ENCODE measurements around the gene PPP4C. TPM values are rescaled to one million over a fixed set of nuclear protein-coding genes. Genes with fewer than 3 reads are reported as not detected.
A peak's percentile ranks its signal among the peaks of the same experiment; 100 is the strongest.
"Not testable (repeated sequence)": the region's sequence is repeated elsewhere in the genome, so short reads cannot be mapped to it uniquely, and the experiment has no call there.

The PPP4C gene
- total RNA-seq, 1 donor from 2014 or later = 154 TPM

DNA sequence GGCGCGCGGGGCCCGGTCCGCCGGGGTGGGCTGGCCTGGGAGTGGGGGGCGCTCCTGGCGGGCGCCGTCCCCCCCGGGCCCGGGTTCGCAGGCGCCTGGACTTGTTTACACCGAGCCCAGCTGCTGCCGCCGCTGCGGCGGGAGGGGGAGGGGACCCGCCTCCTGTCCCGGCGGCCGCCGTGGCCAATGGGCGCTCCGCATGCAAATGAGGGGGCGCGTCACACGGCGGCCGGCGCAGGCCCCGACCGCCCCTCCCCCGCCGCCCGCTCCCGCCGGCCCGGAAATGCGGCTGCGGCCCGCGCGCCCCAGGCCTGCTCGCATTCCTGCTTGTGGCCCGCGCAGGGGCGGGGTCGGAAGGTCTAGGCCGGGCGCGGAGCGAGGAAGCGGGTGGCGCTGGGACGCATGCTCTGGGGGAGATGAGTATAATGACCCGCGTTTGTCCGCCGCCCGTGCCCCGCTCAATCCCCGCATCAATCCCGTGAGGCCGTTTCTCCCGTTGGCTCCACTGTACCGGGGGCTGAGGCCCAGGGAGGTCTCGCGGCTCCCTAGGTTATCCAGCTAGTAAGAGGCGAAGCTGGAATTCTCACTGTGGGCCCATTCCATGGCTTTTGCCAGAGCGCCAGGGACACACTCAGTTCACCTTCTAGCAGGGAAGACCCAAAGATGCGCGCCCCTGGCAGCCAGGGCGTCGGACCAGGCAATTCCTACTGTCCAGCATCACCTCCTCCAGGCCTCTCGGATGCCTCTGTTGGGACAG, 20.5 kb downstream of the PPP4C start, which contains the start of gene YPEL3:
Gene YPEL3 (minus strand): TSS at position 109 of the 757 bp plus-strand sequence. CDS start 731 bp downstream, outside the sequence.
- DNase-seq (ENCODE audit: low read depth) = peak; percentile 67

DNA sequence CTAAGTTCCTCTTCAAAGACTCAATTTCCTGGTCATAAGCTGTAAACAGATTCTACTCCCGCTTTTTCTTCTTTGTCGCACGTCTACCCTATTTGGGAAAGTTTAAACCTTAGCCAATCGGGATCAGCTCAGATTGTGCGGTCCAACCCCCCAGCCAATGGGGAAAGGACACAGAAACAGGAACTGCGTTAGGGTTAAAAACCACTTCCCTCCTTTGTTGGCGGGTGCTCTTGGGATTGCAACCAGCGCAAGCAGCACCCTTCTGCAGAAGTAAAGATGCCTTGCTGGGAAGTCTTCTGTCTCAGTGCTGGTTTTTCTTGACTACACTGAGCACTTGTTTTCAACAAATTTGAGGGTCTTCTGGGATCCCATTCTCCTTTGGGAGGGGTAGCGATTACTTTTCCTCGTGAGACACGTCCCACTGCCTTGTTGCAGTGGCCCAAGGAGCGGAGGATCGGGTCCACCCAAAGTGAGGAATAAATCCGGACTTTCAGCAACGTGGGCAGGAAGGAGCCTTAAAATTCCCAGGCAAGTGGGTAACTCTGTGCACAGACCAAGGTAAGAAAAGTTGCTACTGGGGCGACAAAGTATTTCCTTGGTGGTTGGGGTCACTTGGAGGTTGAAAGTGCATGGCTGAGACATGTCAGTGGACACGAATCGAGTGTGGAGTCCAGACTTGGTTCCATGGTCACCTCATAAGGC, 21.2 kb downstream of the PPP4C start:
- DNase-seq (ENCODE audit: low read depth) = no peak

DNA sequence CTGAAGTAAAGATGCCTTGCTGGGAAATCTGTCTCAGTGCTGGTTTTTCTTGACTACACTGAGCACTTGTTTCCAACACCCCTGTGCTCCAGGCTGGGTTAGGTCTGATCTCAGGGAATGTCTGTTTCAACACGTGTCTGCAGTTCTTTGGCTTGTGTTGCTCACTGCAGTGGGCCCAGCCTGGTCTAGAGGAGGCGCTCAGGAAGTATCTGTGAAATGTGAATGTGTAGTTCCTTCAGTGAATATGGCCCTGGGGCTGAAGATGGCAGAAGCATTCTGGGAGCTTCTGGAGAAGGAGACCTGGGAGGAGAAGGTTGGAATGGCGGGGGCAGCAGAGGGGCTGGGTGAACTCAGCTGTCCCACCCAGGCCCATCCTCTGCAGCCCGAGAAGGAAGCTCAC, 28.3 kb downstream of the PPP4C start:
- no peak for DNase-seq (ENCODE audit: low read depth)

DNA sequence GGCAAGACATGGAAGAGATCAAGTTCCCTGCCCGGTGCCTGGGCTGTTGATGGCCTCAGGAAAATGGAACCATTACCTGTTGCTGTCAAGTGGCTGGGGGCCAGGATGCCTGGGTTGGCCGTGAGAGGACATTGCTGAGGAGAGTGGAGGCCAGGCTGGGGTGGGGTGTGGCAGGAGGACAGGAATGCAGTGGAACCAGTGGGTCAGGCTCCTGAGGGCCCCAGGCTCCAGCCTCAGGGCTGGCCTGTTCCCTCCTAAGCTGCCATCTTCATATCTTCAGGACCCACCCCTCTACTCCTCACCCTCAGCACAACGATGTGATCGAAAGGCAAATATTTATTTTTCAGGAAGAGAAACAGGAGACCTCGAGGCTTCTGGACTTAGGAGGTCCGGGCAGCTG, 28.7 kb downstream of the PPP4C start:
- DNase-seq (ENCODE audit: low read depth) = no peak

DNA sequence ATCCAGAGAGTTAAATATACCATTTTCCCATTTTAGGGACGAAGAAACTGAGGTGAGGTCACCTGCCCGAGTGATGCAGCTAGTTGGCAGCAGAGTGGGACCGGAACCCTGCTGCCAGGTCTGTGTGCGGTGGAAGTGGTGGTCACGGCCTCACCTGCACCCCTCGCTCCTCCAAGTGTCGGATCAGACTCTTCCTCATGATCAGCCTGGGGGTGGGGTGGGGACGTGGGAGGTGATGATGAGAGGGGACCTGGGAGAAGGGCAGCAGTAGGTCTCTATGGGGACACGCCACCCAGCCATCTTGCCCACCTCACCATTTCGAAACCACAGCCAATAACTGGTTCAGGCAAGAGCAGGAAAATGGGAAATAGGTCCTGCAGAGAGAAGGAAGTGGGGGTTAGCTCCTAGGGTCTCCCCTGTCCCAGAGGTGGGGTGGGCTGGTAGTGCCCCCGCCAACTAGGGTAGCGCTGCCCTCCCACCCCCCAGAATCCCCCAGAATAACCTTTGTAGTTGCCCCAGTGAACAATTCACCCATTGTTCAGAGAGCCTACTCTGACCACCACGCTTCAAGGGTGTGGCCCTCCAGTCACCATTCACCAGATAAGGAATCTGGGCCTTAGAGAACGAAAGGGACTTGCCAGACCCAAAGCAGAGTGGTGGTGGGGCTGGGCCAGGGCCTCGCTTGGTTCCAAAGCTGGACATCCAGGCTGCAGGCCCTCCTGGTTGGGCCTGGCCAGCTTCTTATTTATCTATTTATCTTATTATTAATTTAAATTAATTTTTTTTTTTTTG, 32.5 kb downstream of the PPP4C start:
- DNase-seq (ENCODE audit: low read depth) = no peak

DNA sequence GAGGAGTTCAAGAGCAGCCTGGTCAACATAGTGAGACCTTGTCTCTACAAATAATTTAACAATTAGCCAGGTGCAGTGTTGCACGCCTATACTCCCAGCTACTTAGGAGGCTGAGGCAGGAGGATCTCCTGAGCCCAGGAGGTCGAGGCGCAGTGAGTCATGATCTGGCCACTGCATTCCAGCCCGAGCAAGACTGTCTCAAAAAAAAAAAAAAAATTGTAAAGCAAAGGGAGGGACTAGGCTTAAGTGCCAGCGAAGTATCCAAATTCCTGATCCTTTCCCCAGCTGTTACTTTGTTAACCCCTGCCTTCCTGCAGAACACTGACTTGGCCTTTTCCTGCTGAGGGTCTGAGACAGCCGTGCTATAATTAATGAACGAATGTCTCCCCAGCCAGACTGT, 34.9 kb downstream of the PPP4C start:
- no peak for DNase-seq (ENCODE audit: low read depth)

DNA sequence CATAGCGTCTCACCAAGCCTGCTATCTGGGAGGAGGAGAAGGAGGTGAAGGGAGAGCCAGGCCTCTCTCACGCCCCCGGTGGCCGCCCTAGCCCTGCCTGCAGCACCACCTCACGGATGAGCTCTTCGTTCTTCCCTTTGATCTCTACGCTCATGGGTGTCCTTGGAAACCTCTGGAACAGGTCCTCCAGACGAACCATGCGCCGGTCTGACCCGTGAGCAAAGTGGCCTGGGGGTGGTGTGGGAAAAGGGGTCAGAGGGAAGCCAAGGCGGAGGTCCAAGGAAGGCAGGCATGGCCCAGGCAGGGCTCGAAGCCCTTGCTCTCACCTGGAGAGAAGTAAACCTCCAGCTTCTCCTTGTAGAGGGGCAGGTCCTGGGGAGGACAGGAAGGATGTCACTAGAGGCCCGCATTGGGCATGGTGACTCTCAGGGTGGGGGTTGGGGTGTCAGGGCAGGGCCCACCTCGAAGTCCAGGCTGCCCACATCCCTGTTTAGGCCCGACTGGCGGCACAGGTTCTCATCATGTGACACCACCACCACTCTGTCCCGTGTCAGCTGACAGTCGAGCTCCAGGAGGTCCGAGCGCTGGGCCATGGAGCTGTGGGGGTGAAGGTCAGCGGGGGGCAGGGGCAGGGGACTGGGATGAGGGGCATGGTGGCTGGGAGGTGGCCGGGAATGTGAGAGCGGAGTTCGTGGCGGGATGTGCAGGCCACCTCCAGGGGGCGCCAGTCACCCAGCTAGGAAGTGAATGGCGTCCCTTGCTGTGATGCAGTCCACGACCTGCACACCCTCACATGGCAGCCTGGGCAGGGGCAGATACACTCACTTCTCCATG, 36.6 kb downstream of the PPP4C start:
- DNase-seq (ENCODE audit: low read depth) = peak; percentile 23

DNA sequence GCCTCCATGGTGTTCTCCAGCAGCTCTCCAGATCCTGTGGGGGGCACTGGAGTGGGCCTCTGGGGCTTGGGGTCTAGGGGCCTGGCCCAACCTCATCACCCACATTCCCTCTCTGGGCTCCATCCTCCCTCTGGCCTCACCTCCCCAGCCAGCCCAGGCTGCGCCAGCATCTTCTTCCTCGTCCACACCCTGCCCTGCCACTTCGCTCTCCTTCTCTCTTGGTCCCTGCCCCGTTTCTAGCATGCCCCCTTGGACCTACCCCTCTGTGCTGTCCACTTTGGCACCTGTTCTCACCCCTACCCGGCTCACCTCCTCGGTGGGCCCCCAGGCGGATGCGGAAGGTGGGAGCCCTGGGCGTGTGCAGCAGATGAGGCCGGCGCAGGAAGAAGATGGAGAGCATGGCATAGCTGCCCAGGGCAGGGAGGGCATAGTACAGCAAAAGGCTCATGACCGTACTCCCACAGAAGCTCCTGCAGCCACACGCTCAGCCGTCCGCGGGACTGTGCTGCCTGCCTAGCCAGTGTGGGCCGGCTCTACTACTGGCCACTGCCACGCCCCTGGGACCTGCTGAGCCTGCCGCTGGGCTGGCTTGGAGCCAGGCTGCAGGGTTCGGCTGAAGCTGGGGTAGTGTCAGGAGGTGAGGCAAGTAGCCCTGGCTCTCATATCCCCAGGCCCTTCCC, 37.4 kb downstream of the PPP4C start, which contains the start of gene GDPD3:
Gene GDPD3 (minus strand): TSS at position 507 of the 680 bp plus-strand sequence. CDS start 59 bp downstream, at position 448.
- peak; percentile 24 for DNase-seq (ENCODE audit: low read depth)

DNA sequence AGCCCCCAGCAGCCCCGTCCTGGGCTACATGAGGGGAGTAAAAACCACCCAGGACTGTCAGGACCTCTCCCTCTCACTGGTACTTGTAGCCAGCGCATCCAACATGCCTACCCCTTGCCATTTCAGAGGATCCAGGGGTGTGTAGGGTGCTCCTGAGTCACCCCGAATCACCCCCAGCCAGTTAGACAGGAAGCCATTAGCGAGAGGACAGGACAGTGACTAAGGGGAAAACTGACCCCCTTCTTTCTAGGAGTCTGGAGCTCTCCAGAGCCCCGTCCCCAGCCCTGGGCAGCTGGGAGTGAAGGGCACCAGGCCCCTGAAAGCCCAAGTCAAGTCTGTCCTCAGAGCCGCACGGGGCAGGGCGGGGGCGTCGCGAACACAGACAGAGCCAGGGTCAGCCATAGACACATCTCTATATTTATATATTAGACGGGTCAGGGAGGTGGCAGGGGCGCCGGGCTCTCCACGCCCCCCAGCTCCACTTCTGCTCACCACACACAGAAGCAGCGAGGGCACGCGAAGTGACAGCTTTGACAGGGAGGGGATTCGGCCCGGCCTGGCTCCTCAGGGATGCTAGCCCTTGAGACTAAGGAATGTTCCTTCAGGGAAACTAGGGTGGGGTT, 38.0 kb downstream of the PPP4C start:
- DNase-seq (ENCODE audit: low read depth) = no peak

DNA sequence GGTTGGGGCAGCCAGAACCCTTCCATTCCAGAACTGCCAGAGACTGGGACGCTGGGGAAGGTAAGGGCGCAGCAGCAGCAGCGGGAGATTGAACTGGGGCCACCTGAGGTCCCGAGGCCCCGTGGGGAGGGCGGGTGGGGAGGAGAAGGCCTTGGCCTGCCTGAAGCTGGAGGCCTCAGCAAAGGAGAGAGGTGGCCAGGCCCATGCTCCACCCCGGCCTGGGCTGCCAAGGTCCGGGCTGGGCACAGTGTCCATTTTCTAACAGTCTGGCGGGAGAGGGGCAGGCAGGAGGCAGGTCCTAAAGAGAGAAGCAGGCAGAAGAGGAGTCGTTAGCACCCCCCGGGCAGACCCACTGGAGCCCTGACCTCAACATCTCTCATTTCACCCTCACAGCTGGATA, 38.6 kb downstream of the PPP4C start:
- no peak for DNase-seq (ENCODE audit: low read depth)

DNA sequence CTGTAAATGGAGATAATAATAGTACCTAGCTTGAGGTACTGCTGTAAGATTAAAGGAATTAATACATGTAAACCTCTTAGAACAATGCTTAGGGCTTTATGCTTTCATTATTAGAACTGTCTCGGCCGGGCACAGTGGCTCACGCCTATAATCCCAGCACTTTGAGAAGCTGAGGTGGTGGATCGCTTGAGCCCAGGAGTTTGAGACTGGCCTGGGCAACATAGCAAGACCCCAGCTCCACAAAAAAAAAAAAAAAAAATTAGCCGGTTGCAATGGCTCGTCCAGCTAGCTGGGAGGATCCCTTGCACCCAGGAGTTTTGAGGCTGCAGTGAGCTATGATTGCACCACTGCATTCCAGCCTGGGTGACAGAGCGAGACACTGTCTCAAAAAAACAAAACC, 39.0 kb downstream of the PPP4C start:
- DNase-seq (ENCODE audit: low read depth) = not testable (repeated sequence)

DNA sequence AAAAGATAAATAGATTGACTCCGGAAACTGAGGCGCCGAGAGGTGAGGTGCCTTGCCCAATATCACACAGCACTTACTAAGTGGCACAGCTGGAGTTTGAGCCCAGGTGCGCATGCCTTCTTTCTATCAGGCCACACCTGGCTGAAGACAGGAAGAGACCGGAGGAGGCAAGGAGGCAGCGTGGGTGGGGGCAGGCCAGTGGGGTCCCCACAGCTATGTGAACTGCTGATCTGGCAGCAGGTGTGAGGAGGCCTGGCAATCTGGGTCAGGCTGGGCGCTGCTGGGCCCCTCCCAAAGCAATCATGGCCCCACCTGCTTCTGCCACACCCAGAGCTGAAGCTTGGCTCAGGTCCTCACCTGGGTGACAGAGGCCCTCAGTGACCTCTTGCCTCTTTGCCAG, 39.4 kb downstream of the PPP4C start:
- DNase-seq (ENCODE audit: low read depth) = no peak

DNA sequence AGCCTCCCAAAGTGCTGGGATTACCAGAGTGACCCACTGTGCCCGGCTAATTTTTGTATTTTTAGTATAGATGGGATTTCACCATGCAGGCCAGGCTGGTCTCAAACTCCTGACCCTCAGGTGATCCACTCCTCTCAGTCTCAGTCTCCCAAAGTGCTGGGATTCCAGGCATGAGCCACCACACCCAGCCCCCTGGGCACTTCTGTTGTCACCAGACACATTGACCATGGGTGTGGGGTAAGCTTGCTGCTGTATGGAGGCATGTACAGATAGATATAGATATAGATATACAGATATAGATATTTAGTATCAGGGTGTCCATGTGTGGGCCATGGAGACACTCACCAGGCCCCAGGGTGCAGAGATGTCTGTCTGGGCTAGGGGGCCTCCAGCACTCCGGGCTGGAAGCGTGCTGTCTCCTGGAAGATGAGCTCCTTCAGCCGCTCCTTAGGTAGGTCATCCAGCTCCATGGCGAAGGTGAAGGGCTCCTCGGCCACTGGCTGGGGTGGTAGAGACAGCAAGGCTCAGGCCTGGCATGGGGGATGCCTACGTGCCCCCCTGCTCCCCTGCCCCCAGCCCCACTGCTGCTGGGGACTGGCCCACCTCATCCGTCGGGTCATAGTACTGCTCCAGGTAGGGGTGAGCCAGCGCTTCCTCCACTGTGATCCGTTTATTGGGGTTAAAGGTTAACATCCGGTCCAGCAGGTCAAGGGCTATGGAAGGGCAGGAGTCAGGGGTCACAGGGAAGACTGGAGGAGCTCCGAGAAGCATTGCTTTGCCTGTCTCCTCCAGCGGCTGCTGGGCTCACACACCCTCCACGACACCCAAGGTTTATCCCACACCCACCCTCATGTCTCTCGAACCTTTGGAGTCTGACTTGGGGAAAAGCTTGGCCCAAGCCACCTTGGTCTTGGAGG, 40.8 kb downstream of the PPP4C start:
- DNase-seq (ENCODE audit: low read depth) = no peak

DNA sequence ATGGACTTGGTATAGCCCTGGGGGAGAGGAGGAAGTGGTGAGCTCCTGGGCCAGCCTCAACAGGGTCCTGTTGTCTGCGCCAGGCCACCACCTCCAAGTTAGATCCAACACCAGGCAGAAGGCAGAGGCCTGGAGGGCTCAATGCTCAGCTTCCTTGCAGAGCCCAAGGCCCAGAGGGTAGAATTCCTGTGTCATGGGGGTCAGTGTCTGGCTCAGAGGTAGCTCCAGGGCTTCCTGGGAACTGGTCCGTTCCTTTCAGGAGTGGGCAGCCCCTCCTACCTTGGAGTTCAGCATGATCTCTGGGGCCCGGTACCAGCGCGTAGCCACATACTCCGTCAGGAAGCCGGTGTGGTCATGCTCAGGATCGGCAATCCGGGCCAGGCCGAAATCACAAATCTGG, 42.0 kb downstream of the PPP4C start:
- no peak for DNase-seq (ENCODE audit: low read depth)

DNA sequence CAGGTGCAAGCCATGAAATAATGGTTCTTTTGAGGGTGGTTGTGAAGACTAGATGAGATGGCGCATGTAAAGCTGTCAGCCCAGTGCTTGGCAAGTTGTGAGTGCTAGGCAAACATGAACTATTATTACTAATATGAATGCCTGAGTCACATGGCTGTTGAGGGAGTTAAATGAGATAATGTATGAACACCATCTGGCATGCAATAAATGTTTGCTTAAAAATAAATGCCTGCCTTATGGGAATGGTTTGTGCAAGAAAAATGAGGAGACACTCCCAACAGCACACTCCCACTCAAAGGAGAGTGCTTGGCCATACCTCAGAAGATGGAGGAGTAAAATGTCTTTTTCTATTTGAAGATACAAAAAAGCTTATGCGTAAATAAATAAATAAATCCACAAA, 43.6 kb downstream of the PPP4C start:
- no peak for DNase-seq (ENCODE audit: low read depth)

DNA sequence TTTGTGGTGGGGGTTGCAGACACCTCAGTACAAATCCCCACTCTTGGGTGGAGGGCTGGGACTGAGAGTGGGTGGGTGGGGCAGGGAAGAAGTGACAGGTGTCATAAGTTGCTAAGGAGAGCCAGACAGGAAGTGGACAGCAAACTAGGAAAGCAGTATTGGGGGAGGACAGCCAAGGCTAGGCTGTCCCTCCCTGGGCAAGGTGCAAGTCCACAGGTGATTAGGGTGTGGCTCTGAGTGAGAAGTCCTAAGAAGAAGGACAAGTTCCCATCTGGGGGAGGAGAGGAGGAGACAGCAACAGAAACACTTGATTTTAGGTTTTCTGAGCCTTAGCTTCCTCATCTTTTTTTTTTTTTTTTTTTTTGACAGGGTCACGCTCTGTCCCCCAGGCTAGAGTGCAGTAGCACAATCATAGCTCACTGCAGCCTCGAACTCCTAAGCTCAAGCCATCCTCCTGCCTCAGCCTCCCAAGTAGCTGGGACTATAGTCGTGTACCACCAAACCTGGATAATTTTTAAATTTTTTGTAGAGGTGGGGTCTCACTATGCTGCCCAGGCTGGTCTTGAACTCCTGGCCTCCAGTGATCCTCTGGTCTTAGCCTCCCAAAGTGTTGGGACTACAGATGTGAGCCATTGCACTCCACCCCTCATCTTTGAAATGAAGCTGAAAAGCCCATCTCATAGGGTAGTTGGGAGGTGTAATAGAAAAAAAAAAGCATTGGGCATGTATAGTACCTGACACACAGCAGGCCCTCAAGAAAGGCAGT, 44.7 kb downstream of the PPP4C start:
- DNase-seq (ENCODE audit: low read depth) = no peak

DNA sequence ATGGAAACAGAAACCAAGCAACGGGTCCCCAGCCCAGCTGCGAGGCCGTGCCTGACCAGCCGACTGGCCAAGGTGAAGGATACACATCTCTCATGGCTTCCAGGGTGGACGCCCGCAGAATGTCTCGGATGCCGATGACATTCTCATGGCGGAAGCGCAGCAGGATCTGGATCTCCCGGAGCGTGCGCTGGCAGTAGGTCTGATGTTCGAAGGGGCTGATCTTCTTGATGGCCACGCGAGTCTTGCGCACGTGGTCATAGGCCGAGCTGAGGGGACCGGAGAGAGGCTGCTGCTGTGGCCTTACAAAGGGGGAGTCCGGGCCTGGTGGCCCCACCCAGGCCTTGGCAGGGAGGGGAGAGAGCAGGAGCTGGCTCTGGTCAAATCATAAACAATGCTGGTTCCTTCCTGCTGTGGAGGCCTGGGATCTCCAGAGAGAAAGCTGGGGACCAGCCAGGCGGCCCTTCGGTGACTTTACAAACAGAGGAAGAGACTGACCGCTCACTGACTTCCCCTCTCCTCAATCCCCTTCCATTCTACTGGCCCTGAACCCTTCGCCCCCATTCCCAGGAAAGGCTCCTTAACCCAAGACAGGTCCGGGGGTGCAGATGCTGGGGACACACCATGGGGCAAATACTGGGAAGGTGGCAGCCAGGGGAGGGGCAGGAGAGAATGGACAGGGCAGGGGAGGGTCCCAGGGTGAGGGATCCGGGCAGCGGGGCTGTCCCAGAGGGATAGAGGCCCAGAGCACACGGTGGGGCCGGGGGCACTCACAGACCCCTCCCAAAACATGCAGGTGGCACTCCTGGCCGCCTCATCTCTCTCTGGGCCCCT, 46.2 kb downstream of the PPP4C start:
- no peak for DNase-seq (ENCODE audit: low read depth)
